Glutamatergic neuron (in vitro differentiated cells): ENCODE data around the gene UST. TPM values are rescaled to one million over a fixed set of nuclear protein-coding genes. Genes with fewer than 3 reads are reported as not detected.
A peak's percentile ranks its signal among the peaks of the same experiment; 100 is the strongest.
"Not testable (repeated sequence)": the region's sequence is repeated elsewhere in the genome, so short reads cannot be mapped to it uniquely, and the experiment has no call there.

Source experiments
- DNase-seq: peaks from one replicate; pipeline ENCODE4 v3.0.0; 2022
- H3K27ac Mint-ChIP-seq: one replicate; pipeline ENCODE4 v1.8.0; 2020; ENCODE audit warnings: mild to moderate bottlenecking, mixed read lengths, inconsistent platforms; ENCODE audit not compliant: unreplicated experiment
- H3K27me3 Mint-ChIP-seq: one replicate; pipeline ENCODE4 v1.8.0; 2020; ENCODE audit warnings: mild to moderate bottlenecking, moderate library complexity, mixed read lengths, inconsistent platforms; ENCODE audit not compliant: unreplicated experiment
- H3K36me3 Mint-ChIP-seq: one replicate; pipeline ENCODE4 v1.8.0; 2020; ENCODE audit warnings: mild to moderate bottlenecking, mixed read lengths, inconsistent platforms; ENCODE audit not compliant: unreplicated experiment
- H3K4me1 Mint-ChIP-seq: one replicate; pipeline ENCODE4 v1.8.0; 2020; ENCODE audit warnings: mild to moderate bottlenecking, low read depth, mixed read lengths, inconsistent platforms; ENCODE audit not compliant: unreplicated experiment
- H3K4me3 Mint-ChIP-seq: one replicate; pipeline ENCODE4 v1.8.0; 2020; ENCODE audit warnings: mild to moderate bottlenecking, mixed read lengths, inconsistent platforms; ENCODE audit not compliant: unreplicated experiment
- H3K9me3 Mint-ChIP-seq: one replicate; pipeline ENCODE4 v1.8.0; 2020; ENCODE audit warnings: mild to moderate bottlenecking, moderate library complexity, mixed read lengths, inconsistent platforms; ENCODE audit not compliant: unreplicated experiment
- CTCF ChIP-seq: fragments of 200-600 bp; sonication (generic); IDR thresholded peaks from one replicate; pipeline ENCODE4 v1.5.0; 2021; ENCODE audit not compliant: partially characterized antibody, unreplicated experiment
- total RNA-seq: library from RNA; stranded (reverse); fragmentation: NEBNext Ultra II Directional; extraction: Animal tissue kit (Norgen Biotek cat#: 25700); gene quantifications from one replicate; pipeline ENCODE4 v1.2.1, GENCODE V29; 2021; ENCODE audit not compliant: unreplicated experiment

The UST gene
- total RNA-seq, 1 donor from 2014 or later = 11.2 TPM

GRCh38 chr6:149035766-149036165 lies 288.9 kb downstream of the UST start:
- H3K9me3 Mint-ChIP-seq = peaks cover 8% of the 10 kb centered on the region
- TF ChIP-seq CTCF = no peak
- H3K4me1 Mint-ChIP-seq = peaks cover 54% of the 10 kb centered on the region
- DNase-seq = no peak
- H3K27ac Mint-ChIP-seq = no peak overlapping the region
- peaks cover 8% of the 10 kb centered on the region for H3K27me3 Mint-ChIP-seq
- no peaks in the 10 kb centered on the region for H3K36me3 Mint-ChIP-seq
- H3K4me3 Mint-ChIP-seq = no peak overlapping the region

DNA sequence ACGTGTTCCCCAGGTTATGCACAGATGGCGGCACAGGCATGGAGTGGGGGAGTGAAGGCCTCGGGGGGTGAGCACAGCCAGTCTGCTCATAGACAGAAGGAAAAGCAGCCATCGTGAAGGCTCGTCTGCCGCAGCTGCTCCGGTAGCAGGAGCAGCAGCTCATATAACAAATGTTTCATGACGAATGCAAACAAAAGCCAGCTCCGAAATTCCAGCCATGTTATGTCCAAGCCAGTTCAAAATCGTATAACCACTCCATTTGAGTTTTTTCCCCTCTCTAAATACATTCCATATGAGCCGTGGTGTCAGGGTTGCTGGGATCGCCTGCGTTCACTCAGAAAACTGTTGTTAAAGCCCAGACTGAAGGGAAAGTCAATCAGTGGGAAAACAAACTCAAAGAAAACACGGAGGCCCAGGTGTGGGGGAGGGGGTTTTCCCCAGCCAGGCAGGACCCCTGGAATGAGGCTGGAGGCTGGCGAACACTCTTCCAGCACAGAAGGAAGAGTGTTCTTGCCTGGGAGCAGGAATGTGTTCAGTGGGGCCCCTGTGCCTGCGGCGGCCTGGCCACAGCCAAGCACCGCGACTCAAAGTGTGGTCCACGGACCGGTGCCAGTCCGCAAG lies 290.3 kb downstream of the UST start:
- TF ChIP-seq CTCF = no peak
- Mint-ChIP-seq H3K4me3 (peak overlapping the region; percentile 81), H3K9me3 (peaks cover 6% of the 10 kb centered on the region), H3K4me1 (peaks cover 52% of the 10 kb centered on the region), H3K36me3 (no peaks in the 10 kb centered on the region), H3K27ac (peak overlapping the region; percentile 98), H3K27me3 (peaks cover 8% of the 10 kb centered on the region)
- peak; percentile 54 for DNase-seq

GRCh38 chr6:149039025-149039424 lies 292.2 kb downstream of the UST start:
- DNase-seq, H3K36me3 Mint-ChIP-seq, H3K9me3 Mint-ChIP-seq, H3K4me3 Mint-ChIP-seq, H3K27me3 Mint-ChIP-seq, H3K27ac Mint-ChIP-seq: not testable (repeated sequence)
- H3K4me1 Mint-ChIP-seq = peaks cover 41% of the 10 kb centered on the region

DNA sequence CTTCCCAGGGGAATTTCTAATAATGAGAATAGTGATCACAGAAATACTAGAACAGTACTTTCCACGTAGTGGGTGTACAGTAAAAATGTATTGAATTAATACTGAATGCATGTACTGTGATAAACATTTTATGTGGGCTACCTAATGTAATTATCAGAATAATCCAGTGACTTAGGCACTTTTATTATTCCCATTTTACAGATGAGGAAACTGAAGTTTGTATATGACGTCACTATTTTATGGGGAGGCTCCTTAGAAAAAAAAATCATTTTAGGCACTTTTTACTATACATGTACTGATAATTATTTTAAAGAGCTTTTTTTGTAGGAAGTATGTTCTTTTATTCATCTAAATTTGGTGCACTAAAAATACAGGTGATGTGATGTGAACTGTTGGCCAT lies 295.1 kb downstream of the UST start:
- H3K4me3 Mint-ChIP-seq = no peak overlapping the region
- no peak for TF ChIP-seq CTCF
- H3K27ac Mint-ChIP-seq = no peak overlapping the region
- no peak for DNase-seq
- H3K4me1 Mint-ChIP-seq = peaks cover 12% of the 10 kb centered on the region
- peaks cover 1% of the 10 kb centered on the region for H3K27me3 Mint-ChIP-seq
- no peaks in the 10 kb centered on the region for H3K36me3 Mint-ChIP-seq
- H3K9me3 Mint-ChIP-seq = peaks cover under 1% of the 10 kb centered on the region

GRCh38 chr6:149043476-149044130 lies 296.8 kb downstream of the UST start:
- Mint-ChIP-seq H3K27me3 (no peaks in the 10 kb centered on the region), H3K27ac (no peak overlapping the region), H3K36me3 (no peaks in the 10 kb centered on the region), H3K4me1 (no peaks in the 10 kb centered on the region), H3K9me3 (no peaks in the 10 kb centered on the region), H3K4me3 (no peak overlapping the region)
- peak; percentile 64 for DNase-seq
- peak; percentile 58 for TF ChIP-seq CTCF
